Mesendoderm (in vitro differentiated cells): ENCODE measurements around the gene MPG.

Experiments used
- DNase-seq: peaks from one replicate; pipeline ENCODE4 v3.0.0; 2013
- H2AK5ac ChIP-seq: 2 replicates; pipeline ENCODE4 v1.6.1; 2013; ENCODE audit warnings: low read length, inconsistent platforms
- H2BK120ac ChIP-seq: 2 replicates; pipeline ENCODE4 v1.6.1; 2013; ENCODE audit warnings: low read depth, mild to moderate bottlenecking, low read length, moderate library complexity, mixed read lengths
- H2BK15ac ChIP-seq: replicated peaks from 2 replicates; pipeline ENCODE4 v1.6.1; 2013; ENCODE audit warnings: low read depth, mild to moderate bottlenecking, moderate library complexity
- H2BK5ac ChIP-seq: 2 replicates; pipeline ENCODE4 v1.6.1; 2013; ENCODE audit warnings: low read length, inconsistent platforms
- H3K18ac ChIP-seq: 2 replicates; pipeline ENCODE4 v1.6.1; 2013; ENCODE audit warnings: mild to moderate bottlenecking, low read length, mixed read lengths
- H3K23ac ChIP-seq: one replicate; pipeline ENCODE4 v1.6.1; 2013; ENCODE audit warnings: low read length
- H3K27ac ChIP-seq: 2 replicates; pipeline ENCODE4 v1.5.1; 2013; ENCODE audit warnings: low read depth, mild to moderate bottlenecking, inconsistent platforms, low read length, moderate library complexity
- H3K27me3 ChIP-seq: 2 replicates; pipeline ENCODE4 v1.6.1; 2013; ENCODE audit warnings: low read length, control low read depth, mild to moderate bottlenecking, inconsistent platforms; ENCODE audit not compliant: insufficient read depth, poor library complexity
- H3K36me3 ChIP-seq: 2 replicates; pipeline ENCODE4 v1.6.1; 2013; ENCODE audit warnings: low read length, inconsistent platforms; ENCODE audit not compliant: control insufficient read depth, insufficient read depth
- H3K4ac ChIP-seq: one replicate; pipeline ENCODE4 v1.6.1; 2013; ENCODE audit warnings: low read depth, mild to moderate bottlenecking, low read length, moderate library complexity
- H3K4me1 ChIP-seq: 2 replicates; pipeline ENCODE4 v1.6.1; 2013; ENCODE audit warnings: low read depth, low read length, inconsistent platforms; ENCODE audit not compliant: control insufficient read depth
- H3K4me2 ChIP-seq: 2 replicates; pipeline ENCODE4 v1.6.1; 2013; ENCODE audit warnings: low read length
- H3K4me3 ChIP-seq: 2 replicates; pipeline ENCODE4 v1.5.1; 2013; ENCODE audit warnings: mild to moderate bottlenecking, low read length
- H3K56ac ChIP-seq: one replicate; pipeline ENCODE4 v1.6.1; 2013; ENCODE audit warnings: low read length
- H3K79me1 ChIP-seq: 2 replicates; pipeline ENCODE4 v1.6.1; 2013; ENCODE audit warnings: low read length, inconsistent platforms
- H3K79me2 ChIP-seq: 2 replicates; pipeline ENCODE4 v1.6.1; 2013; ENCODE audit warnings: mild to moderate bottlenecking, low read length; ENCODE audit not compliant: control insufficient read depth, insufficient read depth
- H3K9ac ChIP-seq: 2 replicates; pipeline ENCODE4 v1.6.1; 2013; ENCODE audit warnings: low read length, inconsistent platforms
- H4K5ac ChIP-seq: one replicate; pipeline ENCODE4 v1.6.1; 2013; ENCODE audit warnings: low read length
- H4K8ac ChIP-seq: one replicate; pipeline ENCODE4 v1.6.1; 2013; ENCODE audit warnings: low read depth, mild to moderate bottlenecking, control low read depth, low read length, moderate library complexity
- WGBS: extraction: QIAGEN DNeasy Blood & Tissue Kit; methylation state at CpG from one replicate; pipeline ENCODE4 v1.1.7; 2013; ENCODE audit warnings: low lambda C conversion rate, missing lambda C conversion rate; ENCODE audit not compliant: insufficient coverage; ENCODE audit errors: extremely low coverage; 5-methylcytosine and 5-hydroxymethylcytosine counted together

Gene MPG

DNA sequence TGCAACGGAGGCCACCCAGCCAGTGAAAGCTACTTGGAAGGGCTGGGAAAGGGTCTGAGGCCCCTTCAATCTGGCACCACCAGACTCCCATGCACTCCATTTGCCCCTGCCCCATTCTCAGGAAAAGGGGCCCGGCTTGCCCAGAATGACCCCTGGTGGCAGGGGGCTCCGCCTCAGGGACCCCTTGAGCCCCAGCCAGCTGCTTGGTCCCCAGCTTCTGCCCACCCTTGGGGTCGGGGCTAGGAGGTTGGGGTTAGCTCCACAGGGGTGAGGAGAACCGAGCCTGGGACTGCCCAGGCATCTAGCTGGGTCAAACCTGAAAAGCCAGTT, 6.8 kb upstream of the MPG start:
- H3K4me1 ChIP-seq: peaks cover 41% of the 10 kb centered on the region
- H3K27ac ChIP-seq: peak overlapping the region; percentile 79
- H3K4me2 ChIP-seq: peak overlapping the region; percentile 67
- DNase-seq: no peak
- no peak overlapping the region for H2BK120ac ChIP-seq
- peaks cover 31% of the 10 kb centered on the region for H3K79me2 ChIP-seq
- H3K4me3 ChIP-seq: no peak overlapping the region
- no peak overlapping the region for H4K5ac ChIP-seq
- no peak overlapping the region for H3K23ac ChIP-seq
- peak overlapping the region; percentile 6 for H3K4ac ChIP-seq
- H2BK15ac ChIP-seq: no peak overlapping the region
- H3K79me1 ChIP-seq: peaks cover 34% of the 10 kb centered on the region
- H3K9ac ChIP-seq: peak overlapping the region; percentile 92
- no peaks in the 10 kb centered on the region for H3K36me3 ChIP-seq
- peak overlapping the region; percentile 47 for H3K18ac ChIP-seq
- no peak overlapping the region for H2AK5ac ChIP-seq
- H3K56ac ChIP-seq: peak overlapping the region; percentile 87
- no CpG with 5 or more reads among the region's 5 CpGs for WGBS
- peak overlapping the region; percentile 65 for H2BK5ac ChIP-seq
- no peaks in the 10 kb centered on the region for H3K27me3 ChIP-seq
- H4K8ac ChIP-seq: no peak overlapping the region

DNA sequence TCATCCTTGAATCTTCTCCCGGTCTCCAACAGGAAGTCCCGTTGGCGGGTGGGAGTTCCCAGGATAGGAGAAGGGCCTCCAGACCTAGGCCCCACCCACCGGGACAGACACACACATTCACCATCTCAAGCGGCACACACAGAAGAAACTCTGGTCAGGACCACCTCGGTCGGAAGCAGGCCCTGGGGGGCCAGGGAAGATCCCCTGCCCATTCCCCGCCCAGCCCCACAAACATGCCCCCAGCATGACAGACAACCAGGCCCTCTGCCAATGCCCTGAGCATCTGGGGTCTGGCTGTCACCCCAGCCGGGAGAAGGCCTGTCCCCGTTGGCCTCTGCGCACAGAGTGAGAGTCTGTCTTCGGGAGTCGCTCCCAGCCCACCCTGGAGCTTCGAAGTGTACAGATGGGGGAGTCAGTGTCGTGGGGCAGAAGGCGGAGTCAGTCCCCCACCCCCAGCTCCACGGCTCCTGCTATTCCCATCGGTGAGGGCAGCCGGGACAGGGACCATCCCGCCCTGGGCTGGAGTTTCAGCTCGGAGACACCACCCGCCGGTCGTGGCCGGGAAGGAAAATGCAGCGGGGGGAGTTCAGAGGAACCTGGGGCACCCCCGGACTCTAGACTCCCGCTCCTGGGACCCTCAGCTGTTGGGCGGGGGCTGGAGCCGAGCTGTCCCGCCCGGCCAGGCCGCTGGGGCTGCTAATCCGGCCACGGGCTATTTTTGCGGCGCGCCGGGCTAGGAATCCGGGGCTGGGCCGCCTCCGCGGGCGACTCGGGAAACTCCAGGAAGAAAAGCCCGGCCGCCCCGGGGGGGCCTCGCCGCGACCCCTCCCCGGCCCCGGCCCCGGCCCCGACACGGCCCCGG, 6.3 kb upstream of the MPG start:
- Histone ChIP-seq H3K18ac (peak overlapping the region; percentile 88), H3K23ac (no peak overlapping the region), H3K79me1 (peaks cover 32% of the 10 kb centered on the region), H3K27ac (peak overlapping the region; percentile 91), H3K79me2 (peaks cover 31% of the 10 kb centered on the region), H3K4me3 (peak overlapping the region; percentile 69), H3K4ac (peak overlapping the region; percentile 57), H4K5ac (no peak overlapping the region), H2BK15ac (no peak overlapping the region), H3K36me3 (no peaks in the 10 kb centered on the region), H3K9ac (peak overlapping the region; percentile 92), H3K56ac (peak overlapping the region; percentile 97), H3K4me1 (peaks cover 45% of the 10 kb centered on the region), H4K8ac (no peak overlapping the region), H3K27me3 (no peaks in the 10 kb centered on the region), H3K4me2 (peak overlapping the region; percentile 80), H2BK120ac (peak overlapping the region; percentile 4), H2AK5ac (no peak overlapping the region), H2BK5ac (peak overlapping the region; percentile 76)
- WGBS: no CpG with 5 or more reads among the region's 57 CpGs
- DNase-seq: peak; percentile 97

- DNase-seq: peak; percentile 79
Observed at GRCh38 chr16:72561-73548, 5.2 kb upstream of the MPG start, which contains the start of gene RHBDF1. RHBDF1 (minus strand) TSS chr16:72631; CDS start chr16:65015, 7,616 bp downstream.

DNA sequence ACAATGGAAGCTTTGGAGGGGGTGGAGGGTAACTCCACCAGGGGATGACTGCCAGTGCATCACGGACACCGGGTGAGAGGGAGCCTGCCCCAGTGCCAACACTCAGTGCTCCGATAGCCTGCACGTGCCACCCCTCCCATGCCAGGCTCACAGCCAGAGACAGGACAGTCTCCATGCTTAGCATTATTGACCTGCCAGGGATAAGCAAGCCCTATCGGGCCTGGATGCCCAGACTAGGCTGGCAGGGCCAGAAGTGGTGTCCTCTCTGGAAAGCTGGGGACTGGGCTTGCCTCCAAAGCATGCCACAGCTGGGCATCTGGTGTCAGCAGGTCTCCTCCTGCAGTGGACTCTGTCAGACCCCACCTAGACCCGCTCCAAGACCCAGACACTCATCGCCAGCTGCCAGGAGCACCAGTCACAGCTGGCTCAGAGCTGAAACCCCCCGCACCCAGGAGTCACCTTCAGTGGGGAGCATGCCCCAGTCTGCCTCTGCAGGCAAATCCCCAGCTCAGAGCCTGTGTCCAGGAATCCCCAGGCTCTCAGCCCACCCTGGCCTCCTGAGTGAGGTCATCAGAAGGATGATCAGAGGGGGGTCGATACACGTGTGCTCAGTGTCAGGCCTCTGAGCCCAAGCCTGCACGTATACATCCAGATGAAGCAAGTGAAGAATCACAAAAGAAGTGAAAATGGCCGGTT, 3.8 kb upstream of the MPG start:
- Histone ChIP-seq H3K79me1 (peaks cover 21% of the 10 kb centered on the region), H3K18ac (peak overlapping the region; percentile 25), H2BK120ac (peak overlapping the region; percentile 10), H3K27me3 (no peaks in the 10 kb centered on the region), H3K27ac (peak overlapping the region; percentile 94), H4K5ac (peak overlapping the region; percentile 59), H3K4me2 (no peak overlapping the region), H3K79me2 (peaks cover 23% of the 10 kb centered on the region), H4K8ac (no peak overlapping the region), H3K4me1 (peaks cover 50% of the 10 kb centered on the region), H2AK5ac (peak overlapping the region; percentile 97), H2BK15ac (peak overlapping the region; percentile 1), H3K4ac (peak overlapping the region; percentile 85), H2BK5ac (peak overlapping the region; percentile 92), H3K4me3 (no peak overlapping the region), H3K36me3 (no peaks in the 10 kb centered on the region), H3K9ac (peak overlapping the region; percentile 56), H3K23ac (no peak overlapping the region), H3K56ac (peak overlapping the region; percentile 94)
- no CpG with 5 or more reads among the region's 12 CpGs for WGBS
- DNase-seq: peak; percentile 95

More at GRCh38 chr16:72561-73548, 5.2 kb upstream of the MPG start, which contains the start of gene RHBDF1:
- no peaks in the 10 kb centered on the region for H3K27me3 ChIP-seq
- H2BK15ac ChIP-seq: no peak within 1 kb of the TSS
- peak within 1 kb of the TSS; percentile 100 for H2AK5ac ChIP-seq
- peaks cover 50% of the 10 kb centered on the region for H3K4me1 ChIP-seq
- peak within 1 kb of the TSS; percentile 94 for H3K27ac ChIP-seq
- peaks cover 31% of the 10 kb centered on the region for H3K79me2 ChIP-seq
- H3K56ac ChIP-seq: peak within 1 kb of the TSS; percentile 97
- H2BK120ac ChIP-seq: peak within 1 kb of the TSS; percentile 28
- H3K18ac ChIP-seq: peak within 1 kb of the TSS; percentile 88
- H3K79me1 ChIP-seq: peaks cover 24% of the 10 kb centered on the region
- H3K23ac ChIP-seq: no peak within 1 kb of the TSS
- no peaks in the 10 kb centered on the region for H3K36me3 ChIP-seq
- H3K9ac ChIP-seq: peak within 1 kb of the TSS; percentile 92
- H3K4ac ChIP-seq: peak within 1 kb of the TSS; percentile 91
- H4K5ac ChIP-seq: peak within 1 kb of the TSS; percentile 59
- no peak within 1 kb of the TSS for H4K8ac ChIP-seq
- no CpG with 5 or more reads among the region's 62 CpGs for WGBS
- H3K4me2 ChIP-seq: peak within 1 kb of the TSS; percentile 80
- H3K4me3 ChIP-seq: peak within 1 kb of the TSS; percentile 69
- H2BK5ac ChIP-seq: peak within 1 kb of the TSS; percentile 97

GRCh38 chr16:74747-75334, 3.2 kb upstream of the MPG start:
- Histone ChIP-seq H3K4me2 (no peak overlapping the region), H2AK5ac (peak overlapping the region; percentile 84), H4K8ac (no peak overlapping the region), H3K27ac (peak overlapping the region; percentile 93), H3K18ac (peak overlapping the region; percentile 80), H3K56ac (peak overlapping the region; percentile 71), H3K4ac (peak overlapping the region; percentile 97), H3K23ac (no peak overlapping the region), H3K4me1 (peaks cover 48% of the 10 kb centered on the region), H3K9ac (peak overlapping the region; percentile 50), H3K36me3 (peaks cover 4% of the 10 kb centered on the region), H2BK120ac (peak overlapping the region; percentile 75), H2BK5ac (peak overlapping the region; percentile 87), H3K4me3 (no peak overlapping the region), H3K79me2 (peaks cover 16% of the 10 kb centered on the region), H3K79me1 (peaks cover 18% of the 10 kb centered on the region), H4K5ac (no peak overlapping the region), H3K27me3 (no peaks in the 10 kb centered on the region), H2BK15ac (no peak overlapping the region)
- DNase-seq: peak; percentile 69
- no CpG with 5 or more reads among the region's 16 CpGs for WGBS
